Panc1 (cell line): ENCODE measurements around the gene LAMP5.

ENCODE experiments used
- CTCF ChIP-seq: fragments of 450-650 bp; IDR thresholded peaks from 2 replicates; pipeline ENCODE4 v1.5.1; 2017; ENCODE audit warnings: mild to moderate bottlenecking
- POLR2AphosphoS5 ChIP-seq: IDR thresholded peaks from 2 replicates; pipeline ENCODE4 v1.6.1; 2012; ENCODE audit warnings: mild to moderate bottlenecking, low read depth, low read length, moderate library complexity
- TCF7L2 ChIP-seq: IDR thresholded peaks from 2 replicates; pipeline ENCODE4 v1.6.1; 2011; ENCODE audit warnings: mild to moderate bottlenecking, low read depth, low read length, inconsistent platforms

- no peak for TF ChIP-seq CTCF
- no peak for TF ChIP-seq POLR2AphosphoS5
- TF ChIP-seq TCF7L2: no peak
These were observed 24.2 kb upstream of the LAMP5 start for GRCh38 chr20:9490161-9490560.
